Neuronal stem cell (in vitro differentiated cells): ENCODE results near the gene SEC16B.

Source experiments
- DNase-seq: peaks from one replicate; pipeline ENCODE4 v3.0.0-alpha.2; 2013; ENCODE audit warnings: low spot score
- H2AFZ ChIP-seq: one replicate; pipeline ENCODE4 v1.6.1; 2013; ENCODE audit warnings: mild to moderate bottlenecking, low read length, inconsistent platforms
- H2AK5ac ChIP-seq: 2 replicates; pipeline ENCODE4 v1.6.1; 2013; ENCODE audit warnings: low read depth, mild to moderate bottlenecking, inconsistent platforms, low read length, moderate library complexity, mixed read lengths
- H2BK120ac ChIP-seq: 2 replicates; pipeline ENCODE4 v1.6.1; 2013; ENCODE audit warnings: low read depth, mild to moderate bottlenecking, inconsistent platforms, low read length, moderate library complexity, mixed read lengths
- H2BK12ac ChIP-seq: one replicate; pipeline ENCODE4 v1.6.1; 2013; ENCODE audit warnings: low read length, inconsistent platforms
- H2BK15ac ChIP-seq: 2 replicates; pipeline ENCODE4 v1.6.1; 2013; ENCODE audit warnings: mild to moderate bottlenecking, low read length, inconsistent platforms, mixed read lengths
- H2BK5ac ChIP-seq: one replicate; pipeline ENCODE4 v1.6.1; 2013; ENCODE audit warnings: inconsistent platforms, mild to moderate bottlenecking, low read length, moderate library complexity
- H3K14ac ChIP-seq: one replicate; pipeline ENCODE4 v1.6.1; 2013; ENCODE audit warnings: low read length, inconsistent platforms
- H3K18ac ChIP-seq: 2 replicates; pipeline ENCODE4 v1.6.1; 2013; ENCODE audit warnings: low read length, inconsistent platforms
- H3K23ac ChIP-seq: 2 replicates; pipeline ENCODE4 v1.6.1; 2013; ENCODE audit warnings: low read depth, mild to moderate bottlenecking, mixed read lengths, low read length, inconsistent platforms; ENCODE audit not compliant: poor library complexity
- H3K27ac ChIP-seq: replicated peaks from 3 replicates; pipeline ENCODE4 v1.5.1; 2013; ENCODE audit warnings: low read length, inconsistent platforms
- H3K27me3 ChIP-seq, 3 experiments: 2 replicates each; pipeline ENCODE4 v1.6.1; 2013; ENCODE audit warnings: low read length in 3 of 3, mild to moderate bottlenecking in 2 of 3, inconsistent platforms in 1 of 3, low read depth in 1 of 3, mixed read lengths in 1 of 3, moderate library complexity in 1 of 3; ENCODE audit not compliant: control insufficient read depth in 3 of 3, insufficient read depth in 3 of 3
- H3K36me3 ChIP-seq, 2 donors: replicated peaks in 1 of 2; 2 replicates each; pipeline ENCODE4 v1.6.1; 2013; ENCODE audit warnings: low read length in 2 of 2; ENCODE audit not compliant: control insufficient read depth in 2 of 2, insufficient read depth in 2 of 2
- H3K4ac ChIP-seq: 2 replicates; pipeline ENCODE4 v1.6.1; 2013; ENCODE audit warnings: inconsistent platforms, mild to moderate bottlenecking, low read length, moderate library complexity
- H3K4me1 ChIP-seq, 2 donors: 1 replicate in 1 of 2; 2 replicates in 1 of 2; pipeline ENCODE4 v1.6.1; 2013; ENCODE audit warnings: low read length in 2 of 2, low read depth in 1 of 2; ENCODE audit not compliant: control insufficient read depth in 2 of 2, insufficient read depth in 1 of 2
- H3K4me2 ChIP-seq: one replicate; pipeline ENCODE4 v1.6.1; 2013; ENCODE audit warnings: mild to moderate bottlenecking, low read length, inconsistent platforms; ENCODE audit not compliant: insufficient read depth, poor library complexity, severe bottlenecking
- H3K4me3 ChIP-seq, 2 donors: 2 replicates each; pipeline ENCODE4 v1.5.1; 2013; ENCODE audit warnings: low read length in 2 of 2, mild to moderate bottlenecking in 2 of 2, inconsistent platforms in 1 of 2, moderate library complexity in 1 of 2
- H3K79me1 ChIP-seq: one replicate; pipeline ENCODE4 v1.6.1; 2013; ENCODE audit warnings: low read depth, mild to moderate bottlenecking, inconsistent platforms, low read length, moderate library complexity
- H3K9ac ChIP-seq: one replicate; pipeline ENCODE4 v1.6.1; 2013; ENCODE audit warnings: mild to moderate bottlenecking, low read depth, low read length, inconsistent platforms; ENCODE audit not compliant: poor library complexity
- H3K9me3 ChIP-seq, 2 donors: replicated peaks in 1 of 2; 2 replicates each; pipeline versions ENCODE3 to v1.6.1; 2013; ENCODE audit warnings: low read length in 2 of 2, mild to moderate bottlenecking in 2 of 2, inconsistent platforms in 1 of 2, low read depth in 1 of 2, mixed read lengths in 1 of 2, moderate library complexity in 1 of 2; ENCODE audit not compliant: control insufficient read depth in 2 of 2, insufficient read depth in 1 of 2
- H4K8ac ChIP-seq: one replicate; pipeline ENCODE4 v1.6.1; 2013; ENCODE audit warnings: low read depth, mild to moderate bottlenecking, inconsistent platforms, low read length, moderate library complexity
- H4K91ac ChIP-seq: one replicate; pipeline ENCODE4 v1.6.1; 2013; ENCODE audit warnings: low read length, low read depth, mild to moderate bottlenecking, inconsistent platforms; ENCODE audit not compliant: poor library complexity
- WGBS, 2 donors: extraction: QIAGEN DNeasy Blood & Tissue Kit; methylation state at CpG; one replicate each; pipeline ENCODE4 v1.1.7; 2013; ENCODE audit warnings: missing lambda C conversion rate in 2 of 2, mixed read lengths in 1 of 2; ENCODE audit not compliant: insufficient read length in 2 of 2, insufficient replicate concordance in 1 of 2; ENCODE audit errors: extremely low coverage in 2 of 2; 5-methylcytosine and 5-hydroxymethylcytosine counted together

SEC16B gene

DNA sequence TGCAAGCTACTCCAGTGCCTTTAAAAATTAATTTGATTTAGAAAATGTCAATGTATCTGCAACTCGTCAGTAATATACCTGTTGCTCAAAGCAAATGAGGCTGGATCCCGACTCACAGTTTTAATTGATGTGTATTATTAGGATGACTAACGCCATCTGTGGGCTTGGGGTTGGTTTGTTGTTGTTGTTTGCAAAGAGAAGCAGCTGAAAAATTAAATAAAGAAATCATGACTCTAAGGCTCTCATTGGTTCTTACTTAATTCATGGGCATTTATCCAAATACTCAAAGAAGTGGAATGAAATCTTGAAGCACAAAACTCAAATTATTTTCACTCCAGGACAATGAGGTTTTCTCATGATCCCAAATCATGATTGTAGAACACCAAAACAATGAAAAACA is 46.4 kb downstream of the SEC16B start:
- Histone ChIP-seq H3K23ac (no peak overlapping the region), H3K18ac (no peak overlapping the region), H4K8ac (no peak overlapping the region), H2AK5ac (no peak overlapping the region), H3K27ac (no peak overlapping the region), H3K4me3 (no peak overlapping the region), H3K27me3 (no peaks in the 10 kb centered on the region), H2BK120ac (no peak overlapping the region), H3K79me1 (no peaks in the 10 kb centered on the region), H3K4me2 (no peak overlapping the region), H2BK5ac (no peak overlapping the region), H3K36me3 (no peaks in the 10 kb centered on the region), H2BK15ac (no peak overlapping the region), H3K9me3 (no peaks in the 10 kb centered on the region), H4K91ac (no peak overlapping the region), H2BK12ac (no peak overlapping the region), H3K14ac (no peak overlapping the region), H3K4ac (no peak overlapping the region), H2AFZ (no peak overlapping the region), H3K4me1 (peaks cover 1 to 11% of the 10 kb centered on the region in 2 donors), H3K9ac (no peak overlapping the region)
- no CpG with 5 or more reads among the region's 3 CpGs for WGBS, 2 donors
- no peak for DNase-seq

DNA sequence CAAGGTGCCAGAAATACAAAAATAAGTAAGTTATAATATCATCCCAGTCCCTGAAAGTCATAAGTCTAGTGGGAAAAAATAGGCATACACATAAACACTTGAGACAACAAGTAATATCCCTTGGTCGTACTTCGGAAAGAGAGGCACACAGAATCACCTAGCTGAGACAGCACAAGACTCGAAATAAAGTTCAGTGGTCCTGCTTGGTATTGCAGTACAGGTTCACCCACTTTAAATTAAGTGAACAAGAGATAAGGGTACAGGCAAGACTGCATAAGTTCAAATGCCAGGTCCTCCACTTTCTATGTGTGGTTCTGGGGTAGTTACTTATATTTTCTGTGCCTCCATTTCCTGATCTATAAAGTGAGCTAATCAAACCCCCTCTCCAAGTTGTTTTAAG is 47.6 kb downstream of the SEC16B start:
- Histone ChIP-seq H3K36me3 (no peaks in the 10 kb centered on the region), H3K9ac (no peak overlapping the region), H2AFZ (no peak overlapping the region), H3K4me3 (no peak overlapping the region), H3K4me2 (no peak overlapping the region), H2BK120ac (no peak overlapping the region), H3K4ac (no peak overlapping the region), H3K23ac (no peak overlapping the region), H2BK15ac (no peak overlapping the region), H3K18ac (no peak overlapping the region), H2AK5ac (no peak overlapping the region), H3K14ac (no peak overlapping the region), H2BK12ac (no peak overlapping the region), H3K27ac (no peak overlapping the region), H4K8ac (no peak overlapping the region), H3K79me1 (no peaks in the 10 kb centered on the region), H3K9me3 (no peaks in the 10 kb centered on the region), H2BK5ac (no peak overlapping the region), H3K4me1 (peaks cover 1 to 11% of the 10 kb centered on the region in 2 donors), H3K27me3 (no peaks in the 10 kb centered on the region), H4K91ac (no peak overlapping the region)
- no CpG with 5 or more reads among the region's 3 CpGs for WGBS, 2 donors
- no peak for DNase-seq

DNA sequence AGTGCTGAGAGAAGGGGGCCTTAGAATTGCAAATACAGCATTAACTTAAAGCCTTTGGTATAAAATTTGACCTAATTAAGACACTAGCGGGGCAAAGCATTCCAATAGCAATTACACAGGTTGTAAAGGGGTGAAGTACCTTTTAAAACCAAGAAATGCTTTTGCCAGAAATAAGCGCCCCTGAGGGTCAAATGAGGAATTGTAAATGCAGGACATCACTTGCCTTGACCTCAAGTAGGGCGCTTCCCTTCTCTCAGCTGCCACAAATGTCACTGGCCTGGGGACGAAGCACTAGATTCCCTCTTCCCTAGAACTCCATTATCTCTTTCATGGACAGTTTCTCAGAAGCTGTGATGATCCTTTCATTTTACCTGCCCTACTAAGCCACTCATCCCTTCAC is 48.3 kb downstream of the SEC16B start:
- H2BK5ac ChIP-seq: no peak overlapping the region
- H4K91ac ChIP-seq: no peak overlapping the region
- no peaks in the 10 kb centered on the region for H3K36me3 ChIP-seq
- no peaks in the 10 kb centered on the region for H3K79me1 ChIP-seq
- no peak overlapping the region for H3K4me3 ChIP-seq
- H3K27ac ChIP-seq: no peak overlapping the region
- no peak overlapping the region for H3K23ac ChIP-seq
- no peak overlapping the region for H4K8ac ChIP-seq
- WGBS, 2 donors: no CpG with 5 or more reads among the region's 4 CpGs
- no peak overlapping the region for H3K9ac ChIP-seq
- no peak overlapping the region for H2AK5ac ChIP-seq
- peaks cover 1 to 8% of the 10 kb centered on the region in 2 donors for H3K4me1 ChIP-seq
- no peak overlapping the region for H3K18ac ChIP-seq
- no peak overlapping the region for H3K14ac ChIP-seq
- no peak overlapping the region for H2BK120ac ChIP-seq
- H2AFZ ChIP-seq: no peak overlapping the region
- H3K4ac ChIP-seq: no peak overlapping the region
- H3K9me3 ChIP-seq: no peaks in the 10 kb centered on the region
- no peak overlapping the region for H3K4me2 ChIP-seq
- no peak overlapping the region for H2BK15ac ChIP-seq
- H3K27me3 ChIP-seq: no peaks in the 10 kb centered on the region
- H2BK12ac ChIP-seq: no peak overlapping the region
- DNase-seq: no peak

DNA sequence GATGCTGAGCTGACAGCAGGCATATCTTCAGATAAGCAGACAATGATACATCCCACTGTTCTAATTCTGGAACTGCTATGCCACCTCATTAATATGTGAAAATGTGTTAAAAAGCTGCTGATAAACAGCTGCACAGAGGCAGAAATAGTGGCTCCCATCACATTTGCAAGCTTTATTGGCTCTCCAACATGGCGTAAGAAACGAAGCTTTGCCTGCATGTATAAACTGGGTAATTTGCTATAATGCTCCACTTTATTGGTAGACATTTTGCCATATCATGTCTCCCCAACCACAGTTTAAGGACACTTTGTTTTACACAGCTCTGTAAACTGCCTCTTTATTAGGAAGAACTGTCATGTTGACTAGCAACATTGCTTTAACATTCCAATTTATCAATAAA is 49.8 kb downstream of the SEC16B start:
- Histone ChIP-seq H3K9ac (no peak overlapping the region), H3K27ac (no peak overlapping the region), H2BK15ac (no peak overlapping the region), H3K4me2 (no peak overlapping the region), H3K23ac (no peak overlapping the region), H4K8ac (no peak overlapping the region), H2BK12ac (no peak overlapping the region), H3K4ac (no peak overlapping the region), H3K36me3 (no peaks in the 10 kb centered on the region), H3K9me3 (no peaks in the 10 kb centered on the region), H2AK5ac (no peak overlapping the region), H4K91ac (no peak overlapping the region), H2AFZ (no peak overlapping the region), H3K4me3 (no peak overlapping the region), H2BK5ac (no peak overlapping the region), H3K4me1 (no peaks in the 10 kb centered on the region), H2BK120ac (no peak overlapping the region), H3K18ac (no peak overlapping the region), H3K14ac (no peak overlapping the region), H3K27me3 (no peaks in the 10 kb centered on the region), H3K79me1 (no peaks in the 10 kb centered on the region)
- DNase-seq: no peak
- no CpG with 5 or more reads among the region's 2 CpGs for WGBS, 2 donors
